ENCODE results near the gene TAS1R3.

DNA sequence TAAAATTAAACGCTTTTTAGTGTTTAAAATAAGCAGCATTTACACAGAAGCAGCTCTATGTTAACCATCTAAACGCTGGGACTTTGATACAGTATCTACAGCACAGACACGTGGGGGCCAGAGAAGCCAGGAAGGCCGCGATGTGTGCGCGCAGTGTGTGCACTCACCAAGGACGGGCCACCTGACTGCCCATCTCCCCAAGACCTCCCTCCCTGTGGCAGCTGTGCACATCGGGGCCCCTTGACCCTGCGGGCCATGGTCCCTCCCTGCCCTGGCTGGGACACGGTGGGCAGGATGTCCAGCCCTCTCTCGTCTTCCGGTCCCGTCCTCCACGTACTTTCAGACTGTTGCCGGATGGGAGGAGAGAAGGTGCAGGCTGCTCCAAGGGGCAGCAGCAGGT is 4.2 kb downstream of the TAS1R3 start:
- TF ChIP-seq CTCF (IDR thresholded peaks at IDR 0.05; ENCODE audit: low read depth, low read length) = no peak
- TF ChIP-seq EZH2phosphoT487 (IDR thresholded peaks at IDR 0.05; ENCODE audit: low read depth) = no peak

All from OCI-LY3 (cell line).